GM18951 (cell line): Measurements from ENCODE around the gene TBC1D19.

Source experiments
- POLR2A ChIP-seq: IDR thresholded peaks from 4 replicates; pipeline ENCODE4 v1.6.1; 2011; ENCODE audit warnings: mild to moderate bottlenecking; ENCODE audit not compliant: insufficient read length, insufficient read depth; ENCODE audit errors: extremely low read depth
- in situ Hi-C: fragments of 300-500 bp; cut with MboI; formaldehyde crosslinking; loops from one replicate; pipeline ENCODE4 v1.12.0; 2022; ENCODE audit warnings: low sequenced_read_pairs, mixed read lengths, inconsistent platforms; ENCODE audit not compliant: unreplicated experiment

Gene TBC1D19

DNA sequence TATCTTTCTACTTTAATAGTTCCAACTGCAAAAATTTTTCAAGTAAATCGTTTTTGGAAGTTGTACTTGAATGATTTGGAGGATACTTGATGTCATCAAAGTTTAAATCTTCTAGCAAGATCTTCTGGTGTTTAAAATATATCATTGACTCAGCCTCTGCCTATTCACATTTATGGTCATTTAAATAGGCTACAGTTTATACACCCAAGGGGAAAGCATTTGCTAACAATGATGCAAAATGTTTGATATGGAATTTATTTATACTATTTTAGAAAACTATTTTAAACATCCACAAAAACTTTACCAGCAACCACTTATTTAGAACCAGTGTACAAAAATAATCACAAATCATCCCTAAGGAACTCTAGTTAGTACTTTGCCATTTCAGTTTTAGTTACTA is 153.5 kb downstream of the TBC1D19 start:
- TF ChIP-seq POLR2A: no peak
- in situ Hi-C loops: no loop called here

DNA sequence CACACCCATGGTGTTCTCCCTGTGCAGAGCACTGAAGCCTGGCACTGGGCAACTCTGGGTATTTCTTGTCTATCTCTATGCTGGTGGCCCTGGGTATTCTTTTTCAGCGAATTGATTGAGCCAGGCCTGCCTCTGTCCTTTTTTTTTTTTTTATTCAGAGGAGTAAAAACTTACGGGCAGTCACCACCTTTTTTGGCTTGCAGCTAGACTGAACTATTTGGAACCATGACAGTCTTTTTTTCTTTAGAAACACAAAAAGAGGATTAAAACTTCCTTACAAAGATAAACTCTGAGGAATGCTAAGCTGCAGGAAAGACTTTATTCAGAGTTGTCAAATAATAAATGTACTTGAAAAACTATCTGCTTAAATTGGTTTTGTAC is 157.6 kb downstream of the TBC1D19 start:
- no peak for TF ChIP-seq POLR2A
- in situ Hi-C loops: no loop called here

- in situ Hi-C loops: no loop called here
- TF ChIP-seq POLR2A: no peak
Observed at GRCh38 chr4:26746802-26747213, 162.9 kb downstream of the TBC1D19 start.

DNA sequence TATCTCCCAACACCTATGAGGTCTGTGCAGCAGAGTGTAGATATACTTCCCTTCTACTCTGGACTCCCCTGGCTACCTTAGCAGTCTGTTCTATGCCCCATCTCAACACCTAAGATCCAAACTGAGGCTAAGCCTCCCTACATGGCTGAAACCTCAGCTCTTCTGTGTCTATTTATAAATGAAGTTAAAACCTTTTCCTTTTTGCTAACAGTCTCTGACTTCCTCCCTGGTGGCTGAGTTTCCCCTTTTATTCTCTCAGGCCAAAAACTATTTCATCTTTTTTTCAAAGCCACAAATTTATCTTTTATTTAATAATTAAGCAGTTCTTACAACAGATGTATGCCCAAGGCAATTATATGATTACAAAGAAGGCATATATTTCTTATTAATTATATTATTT is 164.9 kb downstream of the TBC1D19 start:
- in situ Hi-C loops: no loop called here
- no peak for TF ChIP-seq POLR2A

DNA sequence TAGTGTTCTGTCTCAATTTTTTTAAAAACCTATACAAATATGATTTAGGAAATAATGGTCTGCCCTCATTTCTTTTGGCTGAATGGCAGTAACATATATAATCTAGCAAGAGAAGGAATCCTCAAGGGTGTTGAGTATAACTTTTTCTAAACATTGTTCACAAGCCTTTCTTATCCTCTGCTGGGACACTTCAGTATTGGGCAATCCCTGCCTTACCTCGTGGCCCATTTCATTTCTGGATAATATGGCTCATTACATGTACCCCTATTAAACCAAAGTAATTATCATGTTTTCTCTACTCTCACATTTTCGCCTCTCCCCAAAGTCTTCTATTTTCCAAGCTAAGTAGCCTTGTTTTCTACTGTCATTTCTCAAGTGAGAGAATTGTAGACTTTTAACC is 166.0 kb downstream of the TBC1D19 start:
- no peak for TF ChIP-seq POLR2A
- in situ Hi-C loops: no loop called here

DNA sequence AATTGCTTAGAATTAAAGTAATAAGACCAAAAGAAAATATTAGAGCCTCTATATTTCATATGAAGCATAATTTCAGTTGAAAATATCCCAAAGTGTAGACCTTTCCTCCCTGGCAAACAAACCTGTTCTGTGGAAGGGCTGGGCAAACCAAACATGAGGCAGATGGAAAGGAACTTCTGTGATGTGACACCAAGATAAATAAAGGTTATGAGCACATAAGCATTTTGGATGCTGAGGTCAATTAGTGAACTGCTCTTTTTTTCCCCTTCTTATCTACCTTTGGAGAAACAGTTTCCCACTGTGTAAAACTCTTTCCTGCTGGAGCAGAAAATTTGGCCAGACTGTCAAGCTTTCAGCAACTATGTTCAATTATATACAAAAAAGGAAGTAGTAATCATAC is 167.1 kb downstream of the TBC1D19 start:
- no peak for TF ChIP-seq POLR2A
- in situ Hi-C loops: no loop called here

GRCh38 chr4:26751838-26752237 is 168.0 kb downstream of the TBC1D19 start:
- TF ChIP-seq POLR2A: no peak
- in situ Hi-C loops: no loop called here

- in situ Hi-C loops: no loop called here
- TF ChIP-seq POLR2A: no peak
Observed at GRCh38 chr4:26753187-26753586, 169.3 kb downstream of the TBC1D19 start.

DNA sequence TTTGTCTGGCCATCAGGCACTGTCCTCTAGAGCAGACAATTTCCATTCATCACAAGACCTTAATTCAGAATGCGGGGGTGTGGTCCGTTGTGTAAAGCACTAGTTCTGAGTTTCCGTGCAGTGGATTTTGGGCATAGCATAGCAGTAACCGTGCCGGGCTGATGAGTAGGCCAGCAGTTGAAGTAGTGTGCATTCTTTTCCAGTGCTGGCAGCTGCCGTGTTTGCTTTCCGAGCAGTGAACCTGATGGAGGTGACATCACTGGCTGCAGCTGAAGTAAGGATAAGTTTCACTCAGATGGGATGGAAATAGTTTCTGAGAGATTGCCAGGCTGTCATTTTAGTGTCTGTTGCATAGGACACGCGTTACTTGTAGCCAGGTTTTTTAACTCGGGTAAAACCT is 169.7 kb downstream of the TBC1D19 start:
- TF ChIP-seq POLR2A: no peak
- in situ Hi-C loops: no loop called here

DNA sequence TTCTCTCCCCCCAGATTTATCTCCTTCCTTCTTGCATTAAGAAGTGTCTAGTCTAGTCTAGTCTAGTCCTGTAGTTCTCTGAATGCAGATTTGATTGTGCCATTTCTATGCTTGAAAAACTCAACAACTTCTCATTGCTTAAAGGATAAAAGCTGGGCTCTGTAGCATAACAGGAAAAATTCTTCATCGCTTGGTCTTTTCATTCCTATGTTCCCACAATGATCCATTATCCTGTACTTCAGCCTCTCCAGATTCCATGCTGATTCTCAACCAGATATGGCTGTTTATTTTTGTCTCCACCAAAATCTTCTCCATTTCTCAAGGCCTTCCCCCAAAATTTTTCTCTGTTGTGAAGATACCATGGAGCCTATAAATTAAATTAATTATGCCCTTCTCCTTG is 173.9 kb downstream of the TBC1D19 start:
- in situ Hi-C loops: no loop called here
- no peak for TF ChIP-seq POLR2A

GRCh38 chr4:26758899-26759298 is 175.0 kb downstream of the TBC1D19 start:
- in situ Hi-C loops: no loop called here
- no peak for TF ChIP-seq POLR2A

- in situ Hi-C loops: no loop called here
- TF ChIP-seq POLR2A: no peak
Observed at GRCh38 chr4:26762650-26763049, 178.8 kb downstream of the TBC1D19 start.

DNA sequence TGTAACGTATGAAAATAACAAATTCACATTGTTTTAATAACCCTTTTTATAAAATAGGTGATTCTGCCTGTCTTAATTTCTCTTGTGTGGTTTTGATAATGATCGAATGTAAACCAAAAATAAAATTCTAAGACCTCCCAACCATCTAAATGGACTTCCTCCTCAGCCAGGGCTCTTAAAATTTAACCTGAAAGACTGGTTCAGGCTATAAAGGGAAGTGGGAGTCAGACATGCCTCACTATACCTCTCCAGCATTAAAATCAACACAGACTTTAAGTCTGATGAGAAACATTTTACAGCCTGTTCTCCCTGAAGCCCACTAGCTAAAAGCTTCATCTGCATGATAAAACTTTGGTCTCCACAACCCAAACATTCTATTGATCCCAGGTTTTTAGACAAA is 179.2 kb downstream of the TBC1D19 start:
- in situ Hi-C loops: no loop called here
- TF ChIP-seq POLR2A: no peak

DNA sequence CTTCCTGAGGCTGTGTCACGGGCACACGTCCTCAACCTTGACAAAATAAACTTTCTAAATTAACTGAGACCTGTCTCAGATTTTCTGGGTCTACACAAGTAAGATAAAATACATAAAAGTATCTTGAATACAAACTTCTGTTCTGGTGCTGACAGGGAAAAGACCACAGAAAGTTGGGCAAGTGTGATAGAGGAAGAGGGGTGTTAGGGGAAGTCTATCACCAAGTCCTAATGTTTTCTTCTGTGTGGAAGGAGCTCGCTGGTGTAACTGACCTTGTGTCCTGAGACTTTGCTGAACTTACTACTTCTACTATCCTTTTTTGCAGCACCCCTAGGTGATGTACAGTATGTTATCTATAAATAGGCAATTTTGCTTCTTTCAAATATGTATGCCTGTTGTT is 179.8 kb downstream of the TBC1D19 start:
- in situ Hi-C loops: no loop called here
- TF ChIP-seq POLR2A: no peak

DNA sequence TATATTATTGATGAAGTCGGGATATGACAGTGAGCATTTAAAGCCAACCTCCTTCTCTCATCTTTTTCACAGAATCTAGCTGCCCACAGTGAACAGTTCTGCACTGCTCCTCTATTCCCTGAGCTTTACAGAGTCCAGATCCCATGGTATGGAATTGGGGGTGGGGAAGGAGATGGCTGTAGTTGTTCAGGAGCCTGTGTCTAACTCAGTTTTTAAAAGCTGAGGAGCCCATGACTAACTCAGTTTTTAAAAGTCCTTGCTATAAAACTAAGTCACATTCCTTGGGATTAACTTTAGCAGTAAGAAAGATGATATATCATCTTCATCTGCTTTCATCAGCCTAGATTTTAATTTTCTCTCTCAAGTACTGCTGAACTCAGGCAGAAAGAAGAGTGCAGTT is 180.3 kb downstream of the TBC1D19 start:
- in situ Hi-C loops: no loop called here
- no peak for TF ChIP-seq POLR2A
